ENCODE data around the gene CNOT8. TPM values are rescaled to one million over a fixed set of nuclear protein-coding genes. Genes with fewer than 3 reads are reported as not detected.
"Not testable (repeated sequence)": the region's sequence is repeated elsewhere in the genome, so short reads cannot be mapped to it uniquely, and the experiment has no call there.

CNOT8 gene
- total RNA-seq, 2 experiments from 2014 or later: 125 to 133 TPM

DNA sequence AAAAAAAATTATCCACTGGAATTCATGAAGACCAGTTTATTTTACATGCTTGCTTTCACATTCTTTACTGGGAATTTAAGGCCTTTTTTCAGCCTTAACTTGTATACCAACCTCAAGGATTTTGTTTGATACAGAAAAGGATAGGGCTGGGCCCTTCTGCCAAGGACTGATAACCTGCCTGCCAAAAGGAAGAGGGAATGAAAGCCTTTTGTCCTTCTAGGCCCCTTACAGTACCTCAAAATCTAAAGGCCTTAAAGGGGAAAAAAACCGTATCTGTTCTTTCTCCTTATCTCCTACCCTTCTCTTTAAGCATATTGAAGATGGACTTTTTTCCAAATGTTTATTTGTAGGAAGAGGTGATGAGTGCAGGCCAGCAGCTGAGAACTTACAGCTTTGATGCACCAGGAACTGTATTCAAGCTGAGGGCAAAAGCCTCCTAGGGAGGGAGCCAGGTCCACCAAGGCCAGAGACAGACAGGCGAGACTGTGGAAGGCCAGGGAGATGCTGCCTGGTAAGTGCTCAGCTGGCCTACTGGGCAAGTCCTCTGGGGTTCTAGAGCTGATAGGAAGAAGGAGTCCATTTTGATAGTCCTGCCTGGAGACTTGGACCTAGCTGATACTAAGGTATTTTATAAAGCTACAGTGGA lies 39.8 kb upstream of the CNOT8 start:
- Mint-ChIP-seq H3K27me3 (no peaks in the 10 kb centered on the region), H3K9me3 (no peaks in the 10 kb centered on the region), H3K36me3 (ENCODE audit: low read depth) (peaks cover 56% of the 10 kb centered on the region), H3K27ac (peak overlapping the region; percentile 68), H3K4me3 (no peak overlapping the region), H3K4me1 (ENCODE audit: low read depth) (peaks cover 11% of the 10 kb centered on the region)
- no peak for DNase-seq
- TF ChIP-seq, protein P1, sequence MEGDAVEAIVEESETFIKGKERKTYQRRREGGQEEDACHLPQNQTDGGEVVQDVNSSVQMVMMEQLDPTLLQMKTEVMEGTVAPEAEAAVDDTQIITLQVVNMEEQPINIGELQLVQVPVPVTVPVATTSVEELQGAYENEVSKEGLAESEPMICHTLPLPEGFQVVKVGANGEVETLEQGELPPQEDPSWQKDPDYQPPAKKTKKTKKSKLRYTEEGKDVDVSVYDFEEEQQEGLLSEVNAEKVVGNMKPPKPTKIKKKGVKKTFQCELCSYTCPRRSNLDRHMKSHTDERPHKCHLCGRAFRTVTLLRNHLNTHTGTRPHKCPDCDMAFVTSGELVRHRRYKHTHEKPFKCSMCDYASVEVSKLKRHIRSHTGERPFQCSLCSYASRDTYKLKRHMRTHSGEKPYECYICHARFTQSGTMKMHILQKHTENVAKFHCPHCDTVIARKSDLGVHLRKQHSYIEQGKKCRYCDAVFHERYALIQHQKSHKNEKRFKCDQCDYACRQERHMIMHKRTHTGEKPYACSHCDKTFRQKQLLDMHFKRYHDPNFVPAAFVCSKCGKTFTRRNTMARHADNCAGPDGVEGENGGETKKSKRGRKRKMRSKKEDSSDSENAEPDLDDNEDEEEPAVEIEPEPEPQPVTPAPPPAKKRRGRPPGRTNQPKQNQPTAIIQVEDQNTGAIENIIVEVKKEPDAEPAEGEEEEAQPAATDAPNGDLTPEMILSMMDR (IDR thresholded peaks at IDR 0.05): no peak
- Histone ChIP-seq H3K36me3 (ENCODE audit: insufficient read depth, low read length) (peaks cover 49% of the 10 kb centered on the region), H3K4me3 (ENCODE audit: low read length) (no peak overlapping the region), H3K9me3 (ENCODE audit: control insufficient read depth in 1 of 2, insufficient read depth in 1 of 2, low read length in 2 of 2) (no peaks in the 10 kb centered on the region), H3K27ac (ENCODE audit: low read depth in 1 of 2, low read length in 2 of 2) (peak overlapping the region in 1 of 2 donors; percentile 10), H3K4me1 (ENCODE audit: insufficient read depth, low read length) (peaks cover 8% of the 10 kb centered on the region), H3K27me3 (ENCODE audit: control insufficient read depth in 1 of 2, insufficient read depth in 2 of 2, low read length in 2 of 2) (no peaks in the 10 kb centered on the region)
- CTCF ChIA-PET: no interaction called here
- POLR2A ChIA-PET: no interaction called here
- intact Hi-C loops (cut with DNase I, micrococcal nuclease): no loop called here
- no peak for ATAC-seq (ENCODE audit: poor library complexity)

DNA sequence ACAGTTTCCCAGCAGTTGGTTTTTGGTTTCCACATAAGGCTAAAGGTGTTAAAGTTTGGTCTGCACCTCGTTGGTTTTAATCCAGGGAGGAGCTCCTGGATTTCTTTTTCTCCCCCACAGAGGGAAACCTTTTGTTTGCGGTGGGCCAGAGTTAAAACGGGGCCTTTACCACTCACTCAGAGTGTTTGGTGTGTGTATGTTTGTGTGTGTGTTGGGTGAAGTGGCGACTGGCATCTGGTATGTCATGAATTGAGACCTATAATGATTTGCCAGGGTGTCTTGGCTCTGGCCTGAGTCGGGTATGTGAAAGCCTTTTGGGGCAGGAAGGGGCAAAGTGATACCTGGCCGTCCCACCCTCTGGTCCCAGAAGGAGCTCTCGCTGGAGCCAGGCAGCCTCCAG lies 38.9 kb upstream of the CNOT8 start:
- H3K27me3 ChIP-seq (ENCODE audit: control insufficient read depth in 1 of 2, insufficient read depth in 2 of 2, low read length in 2 of 2): no peaks in the 10 kb centered on the region
- TF ChIP-seq, protein P1 (IDR thresholded peaks at IDR 0.05): no peak
- DNase-seq (no peak), ATAC-seq (ENCODE audit: poor library complexity) (no peak)
- no peak overlapping the region for H3K4me3 ChIP-seq (ENCODE audit: low read length)
- peaks cover 46% of the 10 kb centered on the region for H3K36me3 ChIP-seq (ENCODE audit: insufficient read depth, low read length)
- no peak overlapping the region for H3K27ac ChIP-seq (ENCODE audit: low read depth in 1 of 2, low read length in 2 of 2)
- intact Hi-C loops (cut with DNase I, micrococcal nuclease): no loop called here
- ChIA-PET POLR2A (no interaction called here), CTCF (no interaction called here)
- no peaks in the 10 kb centered on the region for H3K9me3 ChIP-seq (ENCODE audit: control insufficient read depth in 1 of 2, insufficient read depth in 1 of 2, low read length in 2 of 2)
- no peak overlapping the region for H3K4me3 Mint-ChIP-seq
- no peaks in the 10 kb centered on the region for H3K9me3 Mint-ChIP-seq
- peaks cover 7% of the 10 kb centered on the region for H3K4me1 Mint-ChIP-seq (ENCODE audit: low read depth)
- H3K4me1 ChIP-seq (ENCODE audit: insufficient read depth, low read length): no peaks in the 10 kb centered on the region
- H3K27ac Mint-ChIP-seq: peak overlapping the region; percentile 68
- peaks cover 48% of the 10 kb centered on the region for H3K36me3 Mint-ChIP-seq (ENCODE audit: low read depth)
- no peaks in the 10 kb centered on the region for H3K27me3 Mint-ChIP-seq

DNA sequence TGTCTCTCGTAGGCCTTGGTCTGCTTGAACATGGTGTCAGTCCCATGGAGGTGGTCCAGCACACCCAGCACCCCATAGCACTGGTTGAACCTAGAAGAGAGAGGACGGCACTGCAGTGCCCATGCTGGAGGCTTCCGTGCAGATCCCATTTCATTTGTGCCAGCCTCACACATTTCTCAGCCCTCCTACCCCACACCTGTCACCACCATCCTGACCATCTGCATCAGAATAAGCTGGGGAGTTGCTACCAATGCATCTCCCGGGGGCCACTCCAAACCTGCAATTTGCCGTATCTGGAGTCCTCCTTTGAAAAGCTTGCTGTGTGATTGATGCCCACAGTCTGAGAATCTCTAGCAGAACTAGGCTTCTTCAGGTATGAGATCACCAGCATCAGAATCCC lies 38.0 kb upstream of the CNOT8 start:
- Mint-ChIP-seq H3K36me3 (ENCODE audit: low read depth) (peaks cover 40% of the 10 kb centered on the region), H3K27me3 (no peaks in the 10 kb centered on the region), H3K4me3 (no peak overlapping the region), H3K27ac (no peak overlapping the region), H3K4me1 (ENCODE audit: low read depth) (peaks cover 3% of the 10 kb centered on the region), H3K9me3 (no peaks in the 10 kb centered on the region)
- Histone ChIP-seq H3K36me3 (ENCODE audit: insufficient read depth, low read length) (peaks cover 41% of the 10 kb centered on the region), H3K4me3 (ENCODE audit: low read length) (no peak overlapping the region), H3K4me1 (ENCODE audit: insufficient read depth, low read length) (no peaks in the 10 kb centered on the region), H3K27me3 (ENCODE audit: control insufficient read depth in 1 of 2, insufficient read depth in 2 of 2, low read length in 2 of 2) (no peaks in the 10 kb centered on the region), H3K27ac (ENCODE audit: low read depth in 1 of 2, low read length in 2 of 2) (peak overlapping the region in 1 of 2 donors; percentile 40), H3K9me3 (ENCODE audit: control insufficient read depth in 1 of 2, insufficient read depth in 1 of 2, low read length in 2 of 2) (no peaks in the 10 kb centered on the region)
- ChIA-PET CTCF (no interaction called here), POLR2A (no interaction called here)
- intact Hi-C loops (cut with DNase I, micrococcal nuclease): no loop called here
- TF ChIP-seq, protein P1 (IDR thresholded peaks at IDR 0.05): no peak
- DNase-seq: no peak
- no peak for ATAC-seq (ENCODE audit: poor library complexity)

DNA sequence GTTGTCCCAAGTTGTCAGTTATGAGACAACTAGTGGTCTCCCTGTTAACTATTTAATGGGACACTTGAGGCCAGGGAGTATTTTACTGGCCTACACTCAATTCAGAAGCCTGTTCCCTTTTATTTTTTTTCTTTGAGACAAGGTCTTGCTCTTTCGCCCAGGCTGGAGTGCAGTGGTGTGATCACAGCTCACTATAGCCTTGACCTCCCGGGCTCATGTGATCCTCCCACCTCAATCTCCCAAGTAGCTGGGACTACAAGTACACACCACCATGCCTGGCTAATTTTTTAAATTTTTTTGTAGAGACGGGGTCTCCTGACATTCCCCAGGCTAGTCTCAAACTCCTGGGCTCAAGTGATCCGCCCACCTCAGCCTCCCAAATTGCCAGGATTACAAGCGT lies 35.5 kb upstream of the CNOT8 start:
- H3K9me3 Mint-ChIP-seq; POLR2A ChIA-PET; DNase-seq; H3K4me1 ChIP-seq (ENCODE audit: insufficient read depth, low read length); H3K4me3 Mint-ChIP-seq; ATAC-seq (ENCODE audit: poor library complexity); H3K27me3 ChIP-seq (ENCODE audit: control insufficient read depth in 1 of 2, insufficient read depth in 2 of 2, low read length in 2 of 2); H3K4me3 ChIP-seq (ENCODE audit: low read length); H3K27me3 Mint-ChIP-seq; H3K27ac ChIP-seq (ENCODE audit: low read depth in 1 of 2, low read length in 2 of 2); CTCF ChIA-PET; intact Hi-C loops (cut with DNase I, micrococcal nuclease); H3K9me3 ChIP-seq (ENCODE audit: control insufficient read depth in 1 of 2, insufficient read depth in 1 of 2, low read length in 2 of 2): not testable (repeated sequence)
- H3K36me3 ChIP-seq (ENCODE audit: insufficient read depth, low read length): peaks cover 16% of the 10 kb centered on the region
- H3K27ac Mint-ChIP-seq: peak overlapping the region; percentile 55
- H3K36me3 Mint-ChIP-seq (ENCODE audit: low read depth): peaks cover 18% of the 10 kb centered on the region
- peaks cover 12% of the 10 kb centered on the region for H3K4me1 Mint-ChIP-seq (ENCODE audit: low read depth)

All from CD4-positive, alpha-beta T cell (primary cell).